Lower leg skin (tissue), 4 donors: Measurements from ENCODE around the gene LRRC10. TPM values are rescaled to one million over a fixed set of nuclear protein-coding genes. Genes with fewer than 3 reads are reported as not detected.
A peak's percentile ranks its signal among the peaks of the same experiment; 100 is the strongest.
"Not testable (repeated sequence)": the region's sequence is repeated elsewhere in the genome, so short reads cannot be mapped to it uniquely, and the experiment has no call there.

ENCODE experiments used
- DNase-seq, 2 donors: peaks; one replicate each; pipeline ENCODE4 v3.0.0-alpha.2; 2019; ENCODE audit warnings: low spot score in 2 of 2
- H3K4me3 ChIP-seq: fragments of 200-600 bp; sonication (generic); 2 replicates; pipeline ENCODE4 v1.5.1; 2017; ENCODE audit warnings: mild to moderate bottlenecking, low read depth; ENCODE audit not compliant: poor library complexity, severe bottlenecking
- CTCF ChIP-seq, 3 donors: fragments of 450-650 bp; IDR thresholded peaks; one replicate each; pipeline ENCODE4 v1.5.1; 2016; ENCODE audit warnings: antibody characterized with exemption in 3 of 3, mild to moderate bottlenecking in 3 of 3, moderate library complexity in 2 of 3
- POLR2A ChIP-seq, 2 donors: fragments of 450-650 bp; IDR thresholded peaks; one replicate each; pipeline ENCODE4 v1.6.1; 2016 to 2017; ENCODE audit warnings: antibody characterized with exemption in 2 of 2, mild to moderate bottlenecking in 1 of 2, moderate library complexity in 1 of 2
- WGBS, 2 donors: methylation state at CpG; one replicate each; pipeline ENCODE4 v1.1.5; 2018; 5-methylcytosine and 5-hydroxymethylcytosine counted together
- intact Hi-C: fragments of 100-400 bp; cut with DNase I; formaldehyde crosslinking; loops from one replicate; pipeline ENCODE4 v1.15.0; 2023; ENCODE audit warnings: low total_unique reads
- total RNA-seq, 4 donors: library from RNA; depleted of rRNA; stranded (reverse); fragments of >200 nt; gene quantifications; one replicate each; pipeline ENCODE4 v1.1.0, GENCODE V29; 2016

Gene LRRC10
- total RNA-seq, 4 donors from 2014 or later = not detected

GRCh38 chr12:69619050-69619449 lies 8.3 kb upstream of the LRRC10 start:
- no peak for DNase-seq
- intact Hi-C loops = no loop called here
- 37 to 53% methylated on average over 6 of the region's 6 CpGs for WGBS, 2 donors

DNA sequence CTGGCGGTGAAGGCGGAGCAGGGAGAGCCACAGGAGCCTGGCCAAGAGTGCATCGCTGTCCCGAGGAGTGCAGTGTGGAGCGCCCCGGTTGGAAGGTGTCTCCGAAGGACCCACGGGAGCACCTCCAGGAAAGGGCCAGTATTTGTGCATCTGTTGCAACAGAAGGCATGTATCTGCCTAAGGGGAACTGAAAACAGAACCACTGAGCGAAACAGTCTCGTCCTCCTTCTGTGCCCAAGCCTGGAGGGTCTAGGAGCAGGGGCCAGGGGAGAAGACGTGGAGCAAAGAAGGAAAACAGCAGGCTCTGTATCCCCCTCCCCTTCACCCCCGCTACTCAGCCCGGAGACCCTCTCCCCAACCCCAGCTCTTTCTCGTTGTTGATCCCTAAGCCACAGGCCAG lies 5.3 kb upstream of the LRRC10 start:
- TF ChIP-seq POLR2A (IDR thresholded peaks at IDR 0.05) (no peak), CTCF (IDR thresholded peaks at IDR 0.05) (no peak)
- no peak overlapping the region for H3K4me3 ChIP-seq
- intact Hi-C loops = no loop called here
- WGBS, 2 donors = 79 to 80% methylated on average over 14 of the region's 14 CpGs
- peak in 1 of 2 donors; percentile 53 for DNase-seq

More at GRCh38 chr12:69619050-69619449, 8.3 kb upstream of the LRRC10 start:
- TF ChIP-seq POLR2A (IDR thresholded peaks at IDR 0.05) = no peak
- TF ChIP-seq CTCF (IDR thresholded peaks at IDR 0.05) = no peak
- no peak overlapping the region for H3K4me3 ChIP-seq

GRCh38 chr12:69613351-69613750 lies 2.6 kb upstream of the LRRC10 start:
- no peak for DNase-seq
- TF ChIP-seq POLR2A (IDR thresholded peaks at IDR 0.05) = no peak
- no peak for TF ChIP-seq CTCF (IDR thresholded peaks at IDR 0.05)
- no peak overlapping the region for H3K4me3 ChIP-seq
- intact Hi-C loops = no loop called here

- intact Hi-C loops = no loop called here
- no peak for DNase-seq
- TF ChIP-seq POLR2A (IDR thresholded peaks at IDR 0.05) = no peak
- WGBS, 2 donors = 88 to 98% methylated on average over 14 to 15 of the region's 15 CpGs
- H3K4me3 ChIP-seq = no peak overlapping the region
These were observed 581 bp downstream of the LRRC10 start for GRCh38 chr12:69610126-69610525.

DNA sequence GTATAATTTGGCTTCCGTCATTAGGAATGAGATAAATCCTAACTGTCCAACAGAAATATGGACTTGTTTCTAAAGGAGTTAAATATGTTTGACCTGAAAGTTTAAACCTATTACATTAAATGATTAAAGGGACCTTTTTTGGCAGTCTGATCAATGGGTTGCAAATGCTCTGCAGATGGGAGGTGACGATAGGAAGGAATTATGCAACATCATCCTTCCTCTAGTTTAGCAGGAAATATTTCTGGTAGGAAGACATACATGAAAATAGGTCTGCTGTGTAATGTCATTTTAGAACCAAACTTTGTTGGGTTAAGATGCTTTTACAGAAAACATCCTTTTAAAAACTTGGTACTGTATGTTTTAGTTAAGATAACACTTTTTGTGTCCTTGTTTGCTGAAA lies 2.6 kb downstream of the LRRC10 start:
- intact Hi-C loops = no loop called here
- H3K4me3 ChIP-seq = no peak overlapping the region
- 56 to 57% methylated on average over 2 of the region's 2 CpGs for WGBS, 2 donors
- DNase-seq = no peak
- TF ChIP-seq CTCF (IDR thresholded peaks at IDR 0.05) = no peak
- no peak for TF ChIP-seq POLR2A (IDR thresholded peaks at IDR 0.05)

DNA sequence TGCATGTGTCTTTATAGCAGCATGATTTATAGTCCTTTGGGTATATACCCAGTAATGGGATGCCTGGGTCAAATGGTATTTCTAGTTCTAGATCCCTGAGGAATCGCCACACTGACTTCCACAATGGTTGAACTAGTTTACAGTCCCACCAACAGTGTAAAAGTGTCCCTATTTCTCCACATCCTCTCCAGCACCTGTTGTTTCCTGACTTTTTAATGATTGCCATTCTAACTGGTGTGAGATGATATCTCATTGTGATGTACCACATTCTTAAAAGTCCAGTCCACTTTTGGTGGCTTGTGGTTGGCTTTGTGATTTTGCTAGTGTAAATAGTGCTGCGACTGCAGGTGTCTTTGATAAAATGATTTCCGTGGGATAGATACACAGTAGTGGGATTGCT lies 6.4 kb downstream of the LRRC10 start:
- intact Hi-C loops, H3K4me3 ChIP-seq, DNase-seq: not testable (repeated sequence)
- WGBS, 2 donors = 88 to 89% methylated on average over 2 to 3 of the region's 3 CpGs

- H3K4me3 ChIP-seq, intact Hi-C loops, DNase-seq: not testable (repeated sequence)
- WGBS, 2 donors = 95 to 99% methylated on average over 6 of the region's 6 CpGs
These were observed 7.2 kb downstream of the LRRC10 start for GRCh38 chr12:69603556-69603955.
